GM21526 (cell line): ENCODE data around the gene TPGS2.
"Not testable (repeated sequence)": the region's sequence is repeated elsewhere in the genome, so short reads cannot be mapped to it uniquely, and the experiment has no call there.

Experiments used
- ATAC-seq: cut with Tn5 transposase; IDR thresholded peaks from one replicate; pipeline ENCODE4 v1.9.1; 2021; ENCODE audit warnings: moderate library complexity; ENCODE audit not compliant: unreplicated experiment, low FRiP score

The TPGS2 gene, protein sequence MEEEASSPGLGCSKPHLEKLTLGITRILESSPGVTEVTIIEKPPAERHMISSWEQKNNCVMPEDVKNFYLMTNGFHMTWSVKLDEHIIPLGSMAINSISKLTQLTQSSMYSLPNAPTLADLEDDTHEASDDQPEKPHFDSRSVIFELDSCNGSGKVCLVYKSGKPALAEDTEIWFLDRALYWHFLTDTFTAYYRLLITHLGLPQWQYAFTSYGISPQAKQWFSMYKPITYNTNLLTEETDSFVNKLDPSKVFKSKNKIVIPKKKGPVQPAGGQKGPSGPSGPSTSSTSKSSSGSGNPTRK

DNA sequence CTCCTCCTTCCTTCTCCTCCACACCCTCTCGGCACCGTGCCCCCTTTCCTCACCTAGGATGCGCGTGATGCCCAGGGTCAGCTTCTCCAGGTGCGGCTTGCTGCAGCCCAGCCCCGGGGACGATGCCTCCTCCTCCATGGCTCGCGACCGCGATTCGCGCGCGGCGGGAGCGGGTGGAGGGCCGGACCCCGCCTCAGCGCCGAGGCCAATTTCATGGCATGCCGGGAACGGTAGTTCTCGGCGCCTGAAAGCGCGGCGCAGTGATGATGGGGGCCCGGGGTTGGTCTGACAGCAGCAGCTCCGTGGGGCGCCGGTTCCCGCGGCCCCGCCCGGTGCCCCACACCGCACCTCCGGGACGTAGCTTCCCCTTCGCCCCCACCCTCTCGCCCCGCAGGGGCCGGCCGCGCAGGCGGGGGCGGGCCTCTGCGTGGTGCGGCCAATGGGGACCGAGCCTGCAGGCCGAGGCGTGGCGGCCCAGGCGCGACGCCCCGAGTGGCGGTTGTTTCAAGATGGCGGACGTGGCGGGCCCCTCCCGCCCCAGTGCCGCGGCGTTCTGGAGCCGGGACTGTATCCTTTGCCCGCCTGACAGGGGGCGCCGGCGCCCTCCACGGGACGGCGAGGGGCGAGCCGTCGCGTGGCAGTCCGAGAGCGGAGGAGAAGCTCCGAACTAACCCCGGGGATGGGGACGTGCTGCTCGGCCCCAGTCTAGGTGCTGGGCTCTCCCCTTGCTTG is at the start of gene TPGS2, which contains the start of gene KIAA1328:
TPGS2 (minus strand) TSS at position 373 of the 732 bp plus-strand sequence; CDS start at position 138, 235 bp downstream.
KIAA1328 (plus strand) TSS at position 498 of the 732 bp plus-strand sequence; CDS start at position 510, 12 bp downstream.
- ATAC-seq: peak; percentile 91

DNA sequence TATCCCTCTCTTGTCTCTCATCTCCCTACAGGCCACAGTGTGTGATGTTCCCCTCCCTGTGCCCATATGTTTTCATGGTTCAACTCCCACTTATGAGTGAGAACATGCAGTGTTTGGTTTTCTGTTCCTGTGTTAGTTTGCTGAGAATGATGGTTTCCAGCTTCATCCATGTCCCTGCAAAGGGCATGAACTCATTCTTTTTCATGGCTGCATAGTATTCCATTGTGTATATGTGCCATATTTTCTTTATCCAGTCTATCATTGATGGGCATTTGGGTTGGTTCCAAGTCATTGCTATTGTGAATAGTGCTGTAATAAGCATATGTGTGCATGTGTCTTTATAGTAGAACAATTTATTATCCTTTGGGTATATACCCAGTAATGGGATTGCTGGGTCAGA is 45.0 kb upstream of the TPGS2 start:
- not testable (repeated sequence) for ATAC-seq

GRCh38 chr18:36872329-36872728 is 43.5 kb upstream of the TPGS2 start:
- ATAC-seq: no peak

GRCh38 chr18:36871801-36872200 is 43.0 kb upstream of the TPGS2 start:
- no peak for ATAC-seq

DNA sequence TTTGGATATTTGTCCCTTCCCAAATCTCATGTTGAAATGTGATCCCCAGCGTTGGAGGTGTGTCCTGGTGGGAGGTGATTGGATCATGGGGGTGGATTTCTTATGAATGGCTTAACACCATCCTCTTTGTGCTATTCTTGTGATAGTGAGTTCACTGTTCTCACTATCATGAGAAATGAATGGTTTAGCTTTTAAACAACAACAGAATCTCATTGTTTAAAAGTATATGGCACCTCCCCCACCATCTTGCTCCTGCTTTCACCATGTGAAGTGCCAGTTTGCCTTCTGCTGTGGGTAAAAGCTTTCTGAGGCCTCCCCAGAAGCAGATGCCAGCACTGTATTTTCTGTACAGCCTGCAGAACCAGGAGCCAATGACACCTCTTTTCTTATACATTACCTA is 38.3 kb upstream of the TPGS2 start:
- ATAC-seq: no peak

DNA sequence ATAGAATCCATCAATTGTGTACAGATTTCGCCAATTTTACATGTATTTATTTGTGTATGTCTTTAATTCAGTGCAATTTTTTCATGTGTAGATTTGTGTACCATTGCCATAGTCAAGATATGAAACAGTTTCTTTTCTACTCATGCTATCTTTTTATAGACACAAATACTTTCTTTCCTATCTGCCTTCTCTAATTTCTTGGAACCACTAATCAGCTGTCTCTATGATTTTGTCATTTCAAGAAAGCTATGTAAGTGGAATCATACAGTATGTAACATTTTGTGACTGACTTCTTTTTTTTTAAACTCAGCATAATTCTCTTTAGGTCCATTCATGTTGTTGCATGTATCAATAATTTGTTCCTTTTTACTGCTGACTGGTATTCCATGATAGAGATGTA is 33.4 kb upstream of the TPGS2 start:
- ATAC-seq: no peak

DNA sequence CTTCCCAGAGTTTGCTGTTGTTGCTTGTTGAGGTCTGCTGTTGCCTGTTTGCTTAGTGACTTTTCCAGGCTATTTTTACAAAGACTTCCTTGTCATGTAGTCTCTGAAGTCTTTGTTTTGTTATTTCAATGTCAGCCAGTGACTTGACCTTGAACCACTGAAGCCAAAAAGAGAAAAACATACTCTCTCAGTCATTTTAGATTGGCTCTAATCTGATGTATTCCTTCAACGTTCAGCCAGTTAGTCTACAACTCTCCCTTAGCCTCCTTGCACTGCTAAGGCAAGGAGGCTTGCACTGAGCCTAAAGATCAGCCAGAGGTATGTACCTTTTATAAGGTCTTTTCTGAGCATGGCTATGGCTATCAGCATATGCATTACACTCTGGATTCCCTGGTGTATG is 28.0 kb upstream of the TPGS2 start:
- ATAC-seq: no peak

GRCh38 chr18:36851202-36851590 is 22.4 kb upstream of the TPGS2 start:
- ATAC-seq: no peak

DNA sequence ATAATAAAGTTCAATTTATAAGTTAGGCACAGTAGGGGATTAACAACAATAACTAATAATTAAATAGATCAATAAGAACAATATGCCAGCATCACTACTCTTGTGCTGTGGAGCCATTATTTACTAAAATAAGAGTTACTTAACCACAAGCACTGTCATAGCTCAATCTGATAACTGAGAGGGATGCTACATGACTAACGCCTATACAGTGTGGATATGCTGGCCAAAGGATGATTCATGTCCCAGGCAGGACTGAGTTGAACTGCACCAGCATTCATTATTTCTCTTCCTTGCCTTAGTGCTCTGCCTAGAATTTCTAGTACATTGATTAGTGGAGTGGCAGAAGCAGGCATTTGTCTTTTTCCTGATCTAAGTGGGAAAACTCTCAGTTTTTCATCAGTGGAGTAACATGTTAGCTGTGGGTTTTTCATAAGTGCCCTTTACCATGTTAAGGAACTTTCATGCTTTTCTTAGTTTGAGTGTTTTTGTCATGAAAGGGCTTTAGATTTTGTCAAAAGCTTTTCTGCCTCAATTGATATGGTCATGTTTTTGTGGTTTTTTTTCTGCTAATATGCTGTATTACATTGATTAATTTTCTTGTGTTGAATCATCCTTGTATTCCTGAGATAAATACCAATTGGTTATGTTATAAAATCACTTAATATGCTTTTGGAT is 21.9 kb upstream of the TPGS2 start:
- no peak for ATAC-seq

GRCh38 chr18:36849288-36850006 is 20.6 kb upstream of the TPGS2 start:
- no peak for ATAC-seq

DNA sequence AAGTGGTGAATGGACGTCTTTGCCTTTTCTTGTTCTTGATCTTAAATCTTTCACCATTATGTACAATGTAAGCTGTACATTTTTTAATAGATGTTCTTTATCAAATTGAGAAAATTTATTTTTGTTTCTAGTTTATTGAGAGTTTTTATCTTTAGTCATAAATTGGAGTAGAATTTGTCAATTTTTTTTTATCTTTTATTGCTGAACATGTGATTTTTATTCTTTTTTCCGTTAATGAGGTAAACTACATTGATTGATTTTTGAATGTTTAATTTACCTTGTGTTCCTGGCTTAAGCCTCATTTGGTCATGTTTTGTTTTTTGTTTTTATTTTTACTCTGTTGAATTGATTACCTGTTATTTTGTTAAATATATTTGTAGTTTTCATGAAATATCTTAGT is 19.8 kb upstream of the TPGS2 start:
- no peak for ATAC-seq

- no peak for ATAC-seq
These were observed 15.0 kb upstream of the TPGS2 start for GRCh38 chr18:36843784-36844183.

GRCh38 chr18:36843199-36843598 is 14.4 kb upstream of the TPGS2 start:
- no peak for ATAC-seq

- no peak for ATAC-seq
These were observed 11.0 kb upstream of the TPGS2 start for GRCh38 chr18:36839835-36840234.

- no peak for ATAC-seq
These were observed 7.1 kb upstream of the TPGS2 start for GRCh38 chr18:36835927-36836326.

DNA sequence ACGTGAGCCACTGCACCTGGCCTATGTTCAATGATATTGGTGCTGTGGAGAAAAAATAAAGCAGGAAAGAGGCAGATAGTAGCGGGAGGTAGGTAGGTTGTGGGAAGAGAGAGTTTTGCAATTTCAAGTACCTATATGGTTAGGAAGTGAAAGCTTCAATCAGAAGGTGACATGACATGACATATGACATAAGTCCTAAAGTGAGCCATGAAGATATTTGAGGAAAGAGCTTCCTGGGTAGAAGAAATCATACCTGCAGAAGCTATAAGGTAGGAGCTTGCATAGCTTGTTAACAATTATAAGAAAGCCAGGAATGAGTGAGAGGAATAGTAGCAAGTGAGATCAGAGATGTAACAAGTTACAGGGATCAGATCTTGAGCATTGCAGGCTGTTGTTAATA is 4.3 kb upstream of the TPGS2 start:
- no peak for ATAC-seq

DNA sequence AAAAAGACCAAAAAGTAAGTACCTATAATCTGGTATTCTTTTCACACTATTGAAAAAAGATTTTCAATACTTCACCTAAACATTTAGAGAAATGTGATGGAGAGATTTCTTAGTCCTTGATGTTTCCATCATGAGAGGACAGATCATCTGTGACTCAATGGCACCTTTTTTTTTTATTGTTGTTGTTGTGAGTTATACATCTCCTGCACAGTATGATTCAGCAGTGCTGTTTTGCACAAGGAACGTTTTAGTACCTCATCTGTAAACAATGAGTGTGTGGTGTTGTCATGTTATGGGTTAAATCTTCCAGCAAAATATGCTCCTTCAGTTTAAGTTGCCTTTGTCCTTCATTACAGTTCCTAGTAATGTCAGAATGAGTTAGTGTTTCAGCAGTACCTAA is 2.3 kb upstream of the TPGS2 start:
- ATAC-seq: no peak

DNA sequence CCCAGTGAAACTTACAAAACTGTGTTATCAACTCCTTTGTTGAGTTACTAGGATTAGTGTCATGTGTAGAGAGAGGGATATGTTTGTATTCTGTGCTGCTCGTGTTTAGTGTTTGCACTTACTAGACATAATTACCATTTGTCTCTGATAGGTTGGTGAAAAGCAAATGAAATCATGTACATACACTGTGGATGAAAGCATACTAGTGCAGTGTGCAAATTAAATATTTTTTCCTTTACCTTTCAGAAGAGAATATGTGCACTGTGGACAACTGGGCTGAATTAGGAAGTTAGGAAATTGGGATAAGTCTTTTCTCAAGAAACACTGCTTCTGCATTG is 1.3 kb upstream of the TPGS2 start:
- ATAC-seq: no peak

GRCh38 chr18:36829362-36830157 is 758 bp upstream of the TPGS2 start:
- ATAC-seq: peak; percentile 0

DNA sequence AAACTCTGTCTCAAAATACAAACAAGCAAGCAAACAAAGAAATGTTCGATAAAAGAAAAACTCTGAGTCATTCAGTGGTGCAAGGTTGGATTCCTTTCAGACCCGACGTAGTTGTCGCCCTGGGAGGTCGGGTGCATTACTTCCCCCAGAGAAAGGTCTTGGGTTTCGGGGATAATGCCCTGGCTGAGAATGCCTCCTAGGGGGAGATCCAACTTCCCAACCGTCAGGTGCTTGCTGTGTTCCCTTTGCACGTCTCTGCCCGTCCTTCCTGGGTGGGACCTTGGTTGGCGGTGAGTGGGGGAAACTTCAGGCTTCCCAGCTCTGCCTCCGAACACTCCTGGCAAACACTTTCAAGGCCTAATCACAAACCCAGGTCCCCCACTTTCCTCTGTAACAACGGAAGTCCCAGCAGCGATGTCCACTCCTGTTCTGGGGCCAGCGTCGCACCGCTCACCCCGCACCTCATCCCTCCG is 609 bp downstream of the TPGS2 start:
- ATAC-seq: peak; percentile 2
